ENCODE measurements around the gene NXPH1.

The NXPH1 gene

DNA sequence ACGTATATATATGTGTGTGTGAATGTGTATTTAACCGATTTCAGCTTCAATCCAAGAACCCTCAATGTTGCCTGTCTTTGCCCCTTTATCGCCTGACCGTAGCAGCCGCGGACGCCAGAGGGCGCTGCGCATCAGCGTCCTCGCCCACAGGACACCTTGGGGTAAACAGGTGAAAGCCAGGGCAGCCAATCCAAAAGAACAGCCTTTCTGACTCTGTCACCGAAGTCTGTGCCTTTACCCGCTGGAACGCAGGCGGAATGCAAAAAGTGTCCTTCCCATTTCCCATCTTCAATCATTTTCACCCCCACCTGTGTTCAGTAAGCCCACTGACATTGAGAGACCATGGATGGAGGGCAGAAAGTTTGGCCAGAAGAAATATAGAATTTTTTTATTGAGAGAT is 3.6 kb downstream of the NXPH1 start:
- DNase-seq, result peak; percentile 86

DNA sequence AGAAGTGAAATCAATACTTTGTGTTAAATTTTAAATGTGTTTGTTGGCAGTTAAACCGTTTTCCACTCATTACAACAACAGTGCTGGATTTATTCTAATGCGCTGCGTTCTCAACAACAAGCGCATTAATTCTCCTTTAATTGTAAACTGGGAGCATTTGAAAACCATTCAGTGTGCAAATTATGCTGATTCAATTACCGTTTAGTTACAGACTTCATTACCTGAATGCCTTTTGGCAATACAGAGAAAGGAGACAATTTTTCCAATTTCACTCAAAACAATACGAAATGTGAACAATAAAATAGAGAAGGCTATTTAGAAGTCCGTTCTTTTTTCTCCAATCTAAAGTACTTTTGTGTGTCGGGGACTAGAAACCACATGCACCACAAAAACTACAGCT is 4.2 kb downstream of the NXPH1 start:
- DNase-seq, result no peak

DNA sequence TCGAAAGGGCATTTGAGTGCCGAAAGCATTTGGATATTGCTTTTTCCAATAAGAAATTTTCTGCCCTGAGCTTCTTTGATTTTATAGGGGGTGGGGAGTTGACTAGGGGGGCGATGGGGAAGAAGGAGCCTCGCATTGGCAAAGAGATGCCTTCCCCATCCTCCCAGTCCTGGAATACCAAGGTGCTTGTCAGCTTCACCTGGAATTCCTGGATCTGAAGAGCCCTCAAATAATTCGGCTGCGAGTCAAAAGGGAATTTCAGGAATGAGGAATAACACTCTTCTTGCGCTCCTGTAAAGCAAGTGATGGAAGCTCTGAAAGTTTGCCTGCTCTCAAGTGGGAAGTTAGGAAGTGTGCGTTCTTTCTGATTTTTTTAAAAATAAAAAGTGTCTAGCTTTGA is 7.3 kb downstream of the NXPH1 start:
- DNase-seq, result no peak

DNA sequence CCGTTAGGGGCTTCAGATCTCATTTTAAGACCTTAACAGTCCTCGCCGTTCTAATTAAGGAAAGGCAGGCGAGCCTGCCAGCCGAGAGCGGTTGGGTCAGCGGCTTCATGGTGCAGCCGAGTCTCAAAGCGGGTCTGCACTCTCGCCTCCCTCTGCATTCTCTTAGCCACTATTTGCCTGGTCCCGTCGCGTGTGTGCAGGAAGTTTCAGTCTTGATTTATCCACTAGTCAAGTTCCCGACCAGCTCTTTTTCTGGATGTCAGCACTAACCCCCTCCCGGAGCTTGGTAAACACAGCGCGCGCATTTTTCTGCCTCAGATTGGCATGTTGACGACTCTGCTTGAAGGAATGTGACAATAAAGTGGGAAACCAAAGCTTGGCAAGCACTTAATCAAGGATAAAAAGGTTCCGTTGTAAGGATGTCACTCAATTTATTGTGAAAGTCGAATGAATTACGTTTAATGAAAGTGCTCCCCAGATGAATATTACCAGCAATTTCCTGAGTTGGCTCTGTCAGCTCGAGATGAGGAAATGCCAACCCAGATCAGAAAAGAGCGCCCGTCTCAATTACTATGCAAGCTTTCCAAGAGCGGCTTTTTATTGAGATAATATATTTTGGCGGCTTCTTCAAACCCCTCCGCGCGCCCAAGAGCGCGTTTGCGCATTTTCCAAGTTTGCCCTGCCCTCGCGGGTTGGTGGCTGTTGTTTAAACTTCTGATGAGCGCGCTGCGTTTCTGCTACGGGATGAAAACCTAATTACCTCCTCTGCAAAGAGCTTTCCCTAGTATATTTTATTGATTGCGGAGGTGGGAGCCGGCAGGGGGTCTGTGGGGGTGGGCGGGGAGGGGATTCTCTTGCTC is 7.9 kb downstream of the NXPH1 start:
- no peak for DNase-seq

DNA sequence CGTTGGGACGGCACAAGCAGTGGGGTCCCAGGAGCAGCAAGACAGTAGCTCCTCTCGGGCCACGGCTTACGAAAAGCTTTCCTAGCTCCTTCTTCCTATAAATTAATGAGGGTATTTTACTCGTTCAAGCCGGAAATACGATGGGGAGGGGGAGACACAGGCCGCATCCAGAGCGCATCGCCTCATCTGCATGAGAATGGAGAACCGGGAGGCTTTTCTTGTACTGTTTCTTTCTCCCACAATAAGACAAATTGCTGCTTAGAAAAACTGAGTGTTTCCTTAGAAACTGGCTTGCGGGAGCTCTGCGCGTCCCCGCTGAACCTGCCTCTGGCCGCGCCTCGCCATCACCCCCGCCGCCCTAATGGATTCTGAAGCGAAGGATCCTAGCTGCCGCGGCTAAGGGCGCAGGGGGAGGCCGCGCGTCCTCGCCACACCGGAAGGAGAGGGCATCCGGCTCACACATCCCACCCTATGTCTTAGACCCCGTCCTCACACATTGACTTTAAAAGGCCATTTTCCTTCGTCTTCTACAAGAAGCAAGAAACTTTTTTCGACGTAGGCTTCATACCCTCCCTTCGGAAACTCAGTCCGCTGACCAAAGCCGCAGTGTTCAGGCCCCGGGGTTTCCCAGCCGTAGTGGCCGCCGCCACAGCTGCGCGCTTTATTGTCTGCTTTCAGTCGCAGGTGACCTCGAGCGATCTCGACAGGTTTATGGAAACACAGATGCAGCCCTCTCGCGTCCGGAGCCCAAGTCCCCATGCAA is 8.8 kb downstream of the NXPH1 start:
- DNase-seq, result peak; percentile 45

DNA sequence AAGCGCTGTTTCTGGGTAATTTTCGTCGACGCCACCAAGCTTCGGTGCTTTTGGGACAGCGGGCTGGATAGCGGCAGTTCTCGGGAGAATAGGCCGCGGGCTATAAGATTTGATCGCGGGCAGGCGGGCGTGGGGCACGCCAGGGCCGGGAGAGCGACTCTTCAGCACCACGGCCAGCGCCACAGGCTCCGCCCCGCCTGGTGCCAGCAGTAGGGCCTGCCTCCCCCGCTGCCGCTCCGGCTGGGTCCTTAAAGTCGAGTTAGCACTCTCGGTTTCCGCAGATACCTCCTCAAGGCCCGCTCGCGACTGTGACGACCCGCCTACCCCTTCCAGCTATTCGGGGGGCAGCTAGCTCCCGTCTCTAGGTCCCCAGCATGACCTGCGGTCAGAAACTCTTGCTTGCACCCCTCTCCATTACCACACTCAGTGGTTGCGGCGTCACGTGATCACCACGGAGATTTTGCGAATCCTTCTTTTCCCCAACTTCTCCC is 9.4 kb downstream of the NXPH1 start:
- DNase-seq, result peak; percentile 45

DNA sequence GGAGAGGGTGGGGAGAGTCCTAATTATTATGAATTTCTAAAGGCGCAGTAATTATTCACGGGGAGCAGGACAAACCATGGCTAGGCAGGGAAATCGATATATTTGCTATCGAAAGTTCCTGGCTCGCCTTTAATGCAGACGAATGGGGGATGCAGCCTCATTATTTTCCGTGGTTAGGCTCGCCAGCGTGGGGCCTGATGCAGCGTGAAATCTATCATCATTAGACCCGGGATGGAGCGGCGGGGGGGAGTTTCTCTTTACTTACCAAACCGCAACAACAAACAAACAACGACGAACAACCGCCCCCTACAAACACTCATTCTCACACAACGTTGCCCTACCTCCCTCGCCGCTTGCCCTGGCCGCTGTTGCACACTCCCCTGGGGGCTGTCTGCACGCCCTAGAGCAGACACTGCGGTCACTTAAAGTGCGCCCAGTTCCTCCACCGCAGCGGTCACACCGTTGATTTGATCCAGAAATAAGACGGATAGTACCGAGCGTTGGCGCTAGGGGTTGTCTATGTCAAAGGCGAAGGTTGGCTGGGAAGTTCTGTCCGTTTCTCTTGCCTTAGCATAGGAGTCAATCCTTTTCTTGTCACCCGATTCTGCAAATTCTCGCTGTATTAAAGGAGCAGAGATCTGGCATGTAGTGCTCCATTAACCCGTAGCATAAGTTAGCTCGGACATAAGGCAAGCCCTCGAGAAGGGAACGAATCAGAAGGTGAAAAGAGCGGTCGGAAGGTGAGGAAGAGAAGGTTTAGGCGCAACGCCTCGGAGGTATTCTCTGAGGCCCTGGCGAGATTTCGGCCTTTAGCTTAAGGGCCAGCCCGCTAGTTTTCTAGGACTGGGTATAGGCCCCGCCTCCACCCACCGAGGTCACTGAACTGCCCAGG is 10.4 kb downstream of the NXPH1 start:
- no peak for DNase-seq

DNA sequence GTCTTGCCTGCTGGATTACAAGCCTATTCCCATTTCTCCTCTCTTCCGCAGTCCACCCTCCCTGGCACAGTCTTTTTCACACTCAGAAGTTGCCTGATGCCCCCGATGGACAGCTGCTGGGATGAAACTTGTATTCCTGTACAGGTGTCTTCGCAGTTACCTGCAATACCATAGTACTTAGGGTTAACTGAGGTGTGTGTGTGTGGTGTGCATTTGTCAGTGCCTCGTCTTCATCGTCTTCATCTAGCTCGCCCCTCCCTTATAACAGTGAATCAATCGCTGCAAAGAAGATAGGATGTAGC is 11.0 kb downstream of the NXPH1 start:
- peak; percentile 16 for DNase-seq

DNA sequence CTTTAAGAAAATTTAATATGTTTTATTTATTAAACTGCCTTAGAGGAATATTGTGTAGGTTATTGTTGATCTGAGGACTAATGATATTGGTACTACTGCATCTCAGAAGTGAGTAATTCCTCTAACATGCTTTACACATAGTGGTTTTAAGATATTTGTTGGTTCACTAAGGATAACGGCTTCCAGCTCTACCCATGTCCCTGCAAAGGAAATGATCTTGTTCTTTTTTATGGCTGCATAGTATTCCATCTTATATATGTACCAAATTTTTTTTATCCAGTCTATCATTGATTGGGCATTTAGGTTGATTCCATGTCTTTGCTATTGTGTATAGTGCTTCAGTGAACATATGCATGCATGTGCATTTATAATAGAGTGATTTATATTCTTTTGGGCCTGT is 20.1 kb downstream of the NXPH1 start:
- no peak for DNase-seq

DNA sequence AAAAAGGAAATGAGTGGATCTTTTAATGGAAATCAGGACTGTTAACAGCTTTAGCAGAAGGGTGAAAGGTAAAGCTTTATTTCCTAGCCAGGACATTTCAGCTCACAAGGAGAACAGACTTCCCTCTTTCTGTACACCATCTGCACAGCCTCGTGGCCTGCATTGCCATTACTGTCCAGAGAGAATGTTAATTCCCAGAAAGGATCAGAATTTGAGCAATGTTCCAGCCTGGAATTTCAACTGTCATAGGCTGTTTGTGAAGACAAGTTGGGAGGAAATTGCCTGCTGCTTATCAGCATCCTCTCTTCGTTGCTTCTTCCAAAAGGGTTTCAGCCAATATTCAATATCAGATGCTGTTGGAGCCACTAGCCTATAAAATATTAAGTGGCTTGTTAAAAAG is 22.0 kb downstream of the NXPH1 start:
- no peak for DNase-seq

DNA sequence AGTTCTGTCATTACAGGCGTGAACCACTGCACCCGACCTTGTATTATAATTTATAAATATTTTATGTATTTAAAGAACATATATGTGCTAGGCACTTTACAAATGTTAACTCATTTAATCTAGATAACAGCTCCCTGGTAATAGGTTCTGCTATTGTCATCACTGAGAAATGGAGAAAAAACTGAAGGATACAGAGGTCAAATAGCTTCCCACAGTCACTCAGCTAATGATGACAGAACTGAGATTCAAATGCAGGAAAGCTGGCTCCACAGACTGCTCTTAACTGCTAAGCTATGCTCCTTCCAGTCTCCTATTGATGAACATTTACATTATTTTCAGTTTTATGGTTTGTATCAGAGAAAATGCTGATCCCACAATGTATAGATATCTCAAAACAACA is 28.9 kb downstream of the NXPH1 start:
- DNase-seq, result no peak

DNA sequence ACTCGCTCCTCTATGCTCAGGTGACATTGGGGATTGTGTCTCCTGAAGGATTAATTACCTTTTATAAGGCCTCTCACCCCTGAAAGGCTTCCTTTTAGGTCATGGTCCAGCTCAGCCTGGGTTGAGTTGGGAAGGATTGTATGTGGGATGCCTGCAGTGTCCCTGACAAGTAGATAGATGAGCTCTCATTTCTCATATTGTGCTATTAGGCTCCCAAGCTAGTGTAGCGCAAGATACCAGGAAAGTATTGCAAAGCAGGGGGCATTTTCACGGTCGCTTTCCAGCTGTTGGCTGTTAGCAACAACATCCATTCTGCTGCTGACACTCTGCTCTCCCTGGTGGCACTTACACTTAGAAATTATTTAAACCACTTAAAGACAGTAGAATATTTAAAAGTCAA is 31.9 kb downstream of the NXPH1 start:
- no peak for DNase-seq

DNA sequence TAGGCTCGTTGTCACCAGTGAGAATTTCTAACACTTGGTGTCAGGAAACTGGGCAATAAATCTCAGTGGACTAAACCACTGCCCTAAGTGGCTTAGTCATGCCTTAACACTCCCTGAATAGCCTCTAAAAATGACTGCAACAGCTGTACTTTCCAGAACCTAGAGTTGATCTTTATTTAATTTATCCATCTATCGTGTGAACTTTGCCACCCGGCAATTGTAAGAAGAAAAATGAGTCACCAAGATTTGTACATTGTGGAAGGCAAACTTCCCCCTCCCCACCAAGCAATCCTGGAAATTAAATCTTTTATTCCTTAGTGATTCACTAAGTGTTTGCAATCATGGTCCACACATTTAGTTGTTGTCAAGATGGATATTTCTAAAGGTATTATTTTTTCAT is 47.1 kb downstream of the NXPH1 start:
- DNase-seq, result no peak

DNA sequence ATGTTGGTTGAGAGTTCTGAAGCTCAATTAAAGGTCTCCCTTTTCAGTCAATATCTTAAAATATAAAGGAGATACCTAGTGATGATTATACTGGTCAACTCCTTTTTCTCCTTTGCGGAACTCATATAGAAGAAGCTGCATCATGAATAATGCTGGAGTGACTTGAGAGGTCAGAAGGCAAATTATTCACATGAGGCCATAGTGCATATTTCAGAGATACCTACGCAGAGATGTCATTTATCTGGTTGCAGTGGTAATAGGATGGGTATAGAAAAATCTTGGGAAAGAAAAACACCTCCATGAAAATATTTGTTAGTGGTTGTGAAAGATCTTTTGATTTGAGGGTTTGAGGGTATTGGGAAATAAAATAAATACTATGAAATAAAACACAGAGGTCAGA is 47.7 kb downstream of the NXPH1 start:
- DNase-seq, result no peak

DNA sequence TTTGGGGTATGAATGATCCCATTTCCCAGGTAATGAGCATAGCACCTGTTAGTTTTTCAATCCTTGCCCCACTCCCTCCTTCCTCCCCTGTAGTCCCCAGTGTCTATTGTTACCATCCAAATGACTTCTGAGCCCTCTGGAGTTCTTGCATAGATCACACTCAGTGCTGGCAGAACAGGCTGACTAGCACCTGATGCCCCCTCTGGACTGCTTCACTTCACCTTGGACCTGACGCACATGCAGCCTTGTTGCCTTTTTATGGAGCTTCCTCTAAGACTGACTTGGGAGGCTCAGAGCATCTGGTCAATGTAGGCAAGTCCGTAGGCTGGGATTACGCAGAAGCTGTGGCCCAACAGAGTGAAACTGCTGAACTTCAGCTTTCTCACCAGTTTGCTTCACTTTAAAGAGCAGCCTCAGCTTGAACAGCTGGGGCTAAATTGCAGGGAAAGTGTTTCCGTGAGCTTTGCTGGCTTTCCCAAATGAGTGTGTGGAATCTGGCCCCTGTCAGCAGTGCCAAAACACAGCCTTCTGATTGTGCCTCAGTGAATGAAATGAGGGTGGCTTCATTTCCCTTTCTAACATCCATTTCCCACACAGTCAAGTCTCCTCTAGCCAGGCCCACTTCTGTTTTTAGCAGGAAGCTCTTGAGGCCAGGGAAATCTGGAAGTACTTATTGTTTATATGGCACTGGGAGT is 48.5 kb downstream of the NXPH1 start:
- no peak for DNase-seq

DNA sequence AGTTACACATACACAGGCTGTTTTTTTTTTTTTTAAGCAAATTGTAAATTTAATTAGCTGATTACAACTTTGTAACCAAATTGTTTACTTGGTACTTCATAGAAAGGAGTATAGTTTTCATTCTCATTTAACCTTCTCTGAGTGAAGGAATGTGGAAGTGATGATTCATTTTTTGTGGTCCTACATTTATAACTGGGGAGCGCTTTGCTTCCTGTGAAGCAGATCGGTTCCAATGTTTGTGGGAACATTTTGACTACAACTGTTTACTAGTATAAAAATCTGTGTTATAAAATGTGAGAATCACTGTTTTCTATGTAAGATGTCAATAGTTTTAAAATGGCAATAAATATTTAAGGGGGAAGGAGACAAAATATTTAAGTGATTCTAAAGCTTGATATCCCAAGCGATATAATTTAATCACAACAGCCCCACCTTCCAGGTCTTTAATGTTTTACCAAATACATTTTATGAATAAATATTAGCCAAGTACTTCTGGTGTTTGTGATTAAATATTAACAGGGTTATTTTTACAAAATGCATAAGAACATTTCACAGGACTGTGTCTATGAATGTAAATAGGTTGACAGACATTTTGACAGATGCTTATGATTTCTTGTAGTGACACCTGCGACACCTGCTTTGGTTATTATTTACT is 57.1 kb downstream of the NXPH1 start:
- DNase-seq, result no peak

DNA sequence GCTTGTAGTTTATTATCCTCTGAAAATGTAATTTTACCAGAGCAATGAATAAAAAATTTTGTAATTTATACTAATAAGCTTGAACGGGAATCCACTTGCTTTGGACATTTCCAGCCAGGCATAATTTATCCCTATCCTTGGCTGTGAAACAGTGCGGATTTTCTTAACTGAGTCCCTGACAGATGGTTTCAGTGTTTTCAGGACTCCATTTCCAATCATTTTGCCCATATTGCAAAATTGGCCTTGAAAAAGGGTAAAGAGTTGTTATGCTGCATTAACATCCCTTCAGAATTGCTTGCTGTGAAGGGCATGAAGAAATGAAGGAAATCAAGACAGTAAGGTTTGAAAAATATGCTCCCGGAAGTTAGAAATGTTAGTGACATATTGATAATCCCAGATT is 57.7 kb downstream of the NXPH1 start:
- no peak for DNase-seq

DNA sequence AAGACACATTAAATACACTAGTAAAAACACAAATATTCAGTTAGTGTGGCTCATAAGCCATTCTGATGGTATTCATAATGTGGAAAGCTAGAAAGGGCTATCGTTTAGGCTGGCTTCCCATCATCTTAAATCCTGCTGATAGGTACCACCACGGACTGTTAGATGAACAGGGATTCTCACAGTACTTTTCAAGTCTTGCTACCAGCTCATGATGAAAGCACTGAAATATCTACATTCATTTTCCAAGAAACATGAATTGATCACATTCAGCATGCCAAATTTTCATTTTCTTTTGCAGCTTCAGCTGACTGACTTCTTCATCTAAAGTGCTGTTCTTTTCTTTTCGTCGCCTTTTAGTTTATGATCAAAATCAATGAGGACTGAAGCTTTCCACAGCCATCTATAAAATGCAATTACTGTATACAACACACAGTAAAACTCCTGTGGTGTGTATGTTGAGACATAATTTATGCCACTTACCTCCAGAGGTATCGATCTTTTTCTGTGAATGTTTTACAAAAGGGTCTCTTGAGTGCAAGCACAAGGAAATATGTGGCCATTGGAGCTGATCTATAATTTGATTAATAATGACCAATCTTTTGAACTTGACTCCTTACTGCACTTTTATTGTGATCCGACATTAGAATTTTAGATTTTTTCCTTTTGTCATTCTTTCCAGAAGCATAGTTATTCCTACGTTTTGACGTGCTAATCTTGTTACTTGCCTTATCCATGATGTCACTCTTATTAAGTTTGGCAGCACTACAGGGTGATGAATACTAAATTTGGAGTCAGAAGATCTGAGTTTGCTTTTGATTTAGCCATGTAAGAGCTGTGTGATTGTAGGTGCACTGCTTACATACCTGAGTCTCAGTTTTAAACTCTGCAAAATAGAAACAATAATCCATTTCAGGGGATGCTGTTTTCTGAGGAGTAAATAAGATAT is 58.4 kb downstream of the NXPH1 start:
- DNase-seq, result no peak

DNA sequence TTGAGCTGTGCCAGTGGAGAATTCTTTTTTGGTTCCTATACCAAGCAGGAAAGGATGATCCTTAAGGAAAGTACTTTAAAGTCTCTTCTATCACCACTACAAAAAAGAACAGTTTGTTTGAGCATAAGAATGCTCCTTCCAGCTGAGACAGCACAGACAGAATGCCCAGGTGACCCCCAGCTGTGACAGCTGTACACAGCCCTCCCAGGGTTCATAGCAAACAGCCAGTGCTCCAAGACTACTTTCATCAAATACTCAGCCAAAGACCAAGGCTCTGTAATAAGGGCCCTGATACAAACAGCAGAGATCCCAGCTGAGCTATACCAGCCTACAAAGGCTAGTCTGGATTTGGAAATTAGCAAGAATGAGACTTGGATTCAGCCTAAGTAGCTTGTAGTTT is 65.7 kb downstream of the NXPH1 start:
- no peak for DNase-seq

DNA sequence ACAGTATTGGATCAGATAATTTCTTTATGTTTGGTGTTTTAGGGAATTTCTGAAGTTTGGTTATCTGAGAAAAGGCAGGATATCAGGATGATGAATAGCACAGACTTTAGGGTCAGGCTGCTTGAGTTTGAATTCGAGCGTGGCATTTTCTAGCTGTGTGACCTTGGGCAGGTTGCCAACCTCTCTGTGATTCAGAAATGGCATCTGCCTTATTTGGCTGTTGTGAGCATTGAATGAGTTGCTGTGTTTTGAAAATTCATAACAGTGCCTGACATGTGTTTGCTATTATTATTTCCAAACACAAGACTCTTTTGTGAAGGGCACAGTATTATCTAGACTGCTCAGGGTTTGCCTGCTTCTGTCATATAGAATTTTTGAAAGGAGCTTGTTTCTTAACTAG is 66.9 kb downstream of the NXPH1 start:
- no peak for DNase-seq

DNA sequence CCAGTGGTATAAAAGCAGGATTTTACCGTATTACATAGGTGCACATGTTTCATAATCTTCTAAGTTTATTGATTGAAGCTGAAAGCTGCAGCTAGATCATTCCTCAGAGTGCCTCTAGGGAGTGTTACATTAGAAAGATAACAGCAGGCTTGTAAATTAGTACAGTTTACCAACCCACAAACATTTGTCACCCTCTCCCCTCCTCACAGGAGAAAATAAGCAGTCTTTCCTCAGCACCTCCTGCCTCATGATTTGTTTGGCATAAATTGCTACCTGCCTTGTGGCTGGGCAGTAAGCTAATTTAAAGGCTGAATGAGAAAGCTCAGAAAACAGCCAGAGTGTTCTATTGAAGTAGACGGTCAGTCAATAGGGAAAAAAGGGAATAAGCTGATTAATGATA is 74.2 kb downstream of the NXPH1 start:
- no peak for DNase-seq

Measured in NCI-H510A treated with DMSO at 0.1 percent for 48 hours (cell line).